ENCODE measurements around the gene RXRB.

RXRB gene

GRCh38 chr6:33200219-33201146, at the start of gene RXRB, which contains the start of gene SLC39A7:
TSS of gene RXRB (minus strand) at chr6:33200665. CDS start at chr6:33200476, 189 bp downstream.
TSS of gene SLC39A7 (plus strand) at chr6:33200867. CDS start at chr6:33201246, 379 bp downstream.
- TF ChIP-seq ZFX (IDR thresholded peaks at IDR 0.05) = no peak
- TF ChIP-seq, protein P1, sequence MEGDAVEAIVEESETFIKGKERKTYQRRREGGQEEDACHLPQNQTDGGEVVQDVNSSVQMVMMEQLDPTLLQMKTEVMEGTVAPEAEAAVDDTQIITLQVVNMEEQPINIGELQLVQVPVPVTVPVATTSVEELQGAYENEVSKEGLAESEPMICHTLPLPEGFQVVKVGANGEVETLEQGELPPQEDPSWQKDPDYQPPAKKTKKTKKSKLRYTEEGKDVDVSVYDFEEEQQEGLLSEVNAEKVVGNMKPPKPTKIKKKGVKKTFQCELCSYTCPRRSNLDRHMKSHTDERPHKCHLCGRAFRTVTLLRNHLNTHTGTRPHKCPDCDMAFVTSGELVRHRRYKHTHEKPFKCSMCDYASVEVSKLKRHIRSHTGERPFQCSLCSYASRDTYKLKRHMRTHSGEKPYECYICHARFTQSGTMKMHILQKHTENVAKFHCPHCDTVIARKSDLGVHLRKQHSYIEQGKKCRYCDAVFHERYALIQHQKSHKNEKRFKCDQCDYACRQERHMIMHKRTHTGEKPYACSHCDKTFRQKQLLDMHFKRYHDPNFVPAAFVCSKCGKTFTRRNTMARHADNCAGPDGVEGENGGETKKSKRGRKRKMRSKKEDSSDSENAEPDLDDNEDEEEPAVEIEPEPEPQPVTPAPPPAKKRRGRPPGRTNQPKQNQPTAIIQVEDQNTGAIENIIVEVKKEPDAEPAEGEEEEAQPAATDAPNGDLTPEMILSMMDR (conservative IDR thresholded peaks at IDR 0.05) = no peak
- peak within 1 kb of the TSS; percentile 94 for H3K27ac ChIP-seq

- TF ChIP-seq, protein P1 (conservative IDR thresholded peaks at IDR 0.05) = no peak
- peak; percentile 36; the same call in 1 of the 2 replicates for TF ChIP-seq ZFX (IDR thresholded peaks at IDR 0.05)
These were observed 49.5 kb upstream of the RXRB start for GRCh38 chr6:33249732-33250630.

DNA sequence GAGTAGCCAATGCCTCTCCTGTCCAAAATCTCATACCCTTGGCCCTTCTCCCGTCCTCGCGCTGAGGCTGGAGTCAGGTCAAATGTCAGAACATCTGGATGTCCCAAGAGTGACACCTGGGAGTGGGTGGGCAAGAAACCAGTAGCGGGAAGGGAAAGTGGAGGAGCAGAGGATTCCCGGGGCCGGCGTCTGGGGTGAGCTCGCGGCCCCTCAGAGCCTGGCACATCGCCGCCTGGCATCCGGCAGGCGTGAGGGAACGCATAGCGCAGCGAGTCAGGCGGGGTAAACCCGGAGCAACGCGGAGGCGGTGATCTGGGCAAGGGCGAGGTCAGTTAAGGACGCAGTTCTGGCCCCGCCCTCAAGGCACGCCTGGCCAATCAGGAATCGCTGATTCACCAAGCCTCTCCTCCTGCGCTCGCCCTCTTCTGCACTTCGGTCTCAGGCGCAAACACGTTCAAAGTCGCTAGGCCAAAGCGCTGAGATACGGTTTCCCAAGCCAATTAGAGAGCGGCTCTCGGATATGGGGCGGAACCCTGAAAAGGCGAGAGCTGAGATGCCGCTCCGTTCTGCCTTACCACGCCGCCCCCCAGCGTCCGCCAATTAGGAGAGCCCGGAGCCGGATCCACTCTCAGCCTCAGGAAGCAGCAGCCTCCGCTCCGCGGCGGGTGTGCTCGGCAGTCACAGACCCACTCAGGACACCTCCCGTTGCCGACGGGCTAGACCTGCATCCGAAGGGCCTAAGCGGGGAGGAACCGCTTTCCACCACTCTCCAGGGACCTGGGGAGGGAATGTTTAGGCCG, 48.7 kb upstream of the RXRB start:
- no peak for TF ChIP-seq ZFX (IDR thresholded peaks at IDR 0.05)
- TF ChIP-seq, protein P1 (conservative IDR thresholded peaks at IDR 0.05) = no peak
- H3K27ac ChIP-seq = peak overlapping the region; percentile 95

More at GRCh38 chr6:33249732-33250630, 49.5 kb upstream of the RXRB start:
- H3K27ac ChIP-seq = peak overlapping the region; percentile 95

DNA sequence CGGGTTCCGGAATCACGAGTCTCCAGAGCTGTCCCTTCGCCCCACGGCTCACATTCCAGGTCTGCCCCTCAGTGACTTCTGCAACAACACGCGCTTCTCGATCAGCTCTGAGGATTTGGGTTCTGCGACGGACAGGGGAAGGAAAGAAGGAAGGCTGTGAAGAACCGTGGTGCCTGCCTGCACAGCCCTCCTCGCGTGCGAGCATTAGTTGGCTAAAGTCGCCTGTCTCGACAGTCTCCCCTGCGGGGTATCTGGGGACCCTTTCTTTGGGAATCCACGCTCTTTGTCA, 48.1 kb upstream of the RXRB start:
- TF ChIP-seq, protein P1 (conservative IDR thresholded peaks at IDR 0.05) = peak; percentile 74
- no peak for TF ChIP-seq ZFX (IDR thresholded peaks at IDR 0.05)
- peak overlapping the region; percentile 95 for H3K27ac ChIP-seq

DNA sequence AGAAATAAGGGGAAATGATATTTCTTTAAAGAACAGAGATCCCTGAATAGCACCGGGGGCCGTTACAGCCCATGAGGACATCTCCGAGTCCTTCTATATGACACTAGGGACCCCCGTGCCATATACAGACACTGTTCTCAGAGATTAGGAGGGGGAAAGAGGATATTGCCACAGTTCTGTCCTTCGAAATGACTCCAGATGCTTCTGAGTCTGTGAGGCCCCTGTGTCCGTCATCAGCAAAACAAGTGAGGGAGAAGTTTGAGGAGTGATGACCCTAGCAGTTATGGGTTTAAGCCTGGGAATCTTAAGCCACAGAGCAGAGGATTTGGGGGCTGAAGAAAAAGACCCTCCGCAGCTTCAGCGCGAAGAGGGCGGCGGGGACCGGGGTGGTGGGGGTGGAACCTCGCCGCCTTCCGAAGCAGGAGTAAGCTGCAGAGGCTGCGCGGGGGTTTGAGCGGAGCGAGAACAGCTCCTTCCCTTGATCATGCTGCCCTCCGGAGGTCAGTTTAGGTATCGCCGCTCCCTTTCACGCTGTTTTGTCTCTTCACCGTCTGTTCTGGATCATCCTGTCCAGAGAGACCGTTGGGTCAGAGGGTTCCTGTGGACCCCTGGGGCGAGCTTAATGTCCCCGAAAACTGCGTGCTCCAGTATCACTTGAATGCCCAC, 47.6 kb upstream of the RXRB start:
- TF ChIP-seq ZFX (IDR thresholded peaks at IDR 0.05) = no peak
- TF ChIP-seq, protein P1 (conservative IDR thresholded peaks at IDR 0.05) = peak; percentile 93
- peak overlapping the region; percentile 95 for H3K27ac ChIP-seq

GRCh38 chr6:33243476-33243875, 43.0 kb upstream of the RXRB start:
- H3K27ac ChIP-seq = no peak overlapping the region
- TF ChIP-seq, protein P1 (conservative IDR thresholded peaks at IDR 0.05) = no peak
- TF ChIP-seq ZFX (IDR thresholded peaks at IDR 0.05) = no peak
